ENCODE data around the gene PDCD6IP.

- no peak for TF ChIP-seq CTCF (IDR thresholded peaks at IDR 0.05; ENCODE audit: low read length)
- TF ChIP-seq EZH2phosphoT487 (IDR thresholded peaks at IDR 0.05; ENCODE audit: low read length): no peak
These were observed 25.4 kb downstream of the PDCD6IP start for GRCh38 chr3:33823821-33824220.

Measured in MM.1S (cell line).